Fibroblast of skin of abdomen (primary cell): Measurements from ENCODE around the gene TGM1.

ENCODE experiments used
- DNase-seq: peaks from one replicate; pipeline ENCODE4 v3.0.0-alpha.2; 2013

The TGM1 gene

DNA sequence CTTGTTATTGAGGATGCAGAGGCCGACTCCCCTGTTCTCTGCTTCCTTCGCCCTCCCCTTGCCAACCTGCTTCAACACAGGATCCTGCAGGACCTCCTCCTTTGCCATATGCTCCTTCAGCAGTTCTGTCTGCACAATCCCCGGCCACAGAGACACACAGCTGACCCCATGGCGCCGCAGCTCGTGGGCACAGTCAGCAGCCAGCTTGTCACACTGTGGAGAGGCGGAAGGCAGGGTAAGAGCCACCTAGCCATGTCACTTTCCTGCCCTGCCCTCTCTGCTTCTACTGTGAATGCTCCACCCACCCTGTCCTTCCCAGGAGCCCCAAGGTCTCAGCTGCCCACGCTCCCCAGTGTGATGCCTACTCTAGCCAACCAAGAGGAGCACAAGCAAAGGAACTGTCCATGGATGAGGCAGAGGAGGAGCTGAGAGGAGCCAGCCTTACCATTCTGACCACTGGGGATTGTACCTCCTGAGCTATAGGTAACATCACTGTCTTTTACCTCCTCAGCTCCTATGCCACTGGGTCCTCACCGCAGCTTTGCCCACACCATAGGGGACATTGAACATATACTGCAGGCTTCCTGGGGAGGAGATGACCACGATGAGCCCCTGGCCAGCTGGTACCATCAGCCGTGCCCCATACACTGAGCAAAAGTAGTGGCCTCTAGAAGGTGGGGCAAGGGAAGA, 29.3 kb upstream of the TGM1 start:
- DNase-seq: no peak

DNA sequence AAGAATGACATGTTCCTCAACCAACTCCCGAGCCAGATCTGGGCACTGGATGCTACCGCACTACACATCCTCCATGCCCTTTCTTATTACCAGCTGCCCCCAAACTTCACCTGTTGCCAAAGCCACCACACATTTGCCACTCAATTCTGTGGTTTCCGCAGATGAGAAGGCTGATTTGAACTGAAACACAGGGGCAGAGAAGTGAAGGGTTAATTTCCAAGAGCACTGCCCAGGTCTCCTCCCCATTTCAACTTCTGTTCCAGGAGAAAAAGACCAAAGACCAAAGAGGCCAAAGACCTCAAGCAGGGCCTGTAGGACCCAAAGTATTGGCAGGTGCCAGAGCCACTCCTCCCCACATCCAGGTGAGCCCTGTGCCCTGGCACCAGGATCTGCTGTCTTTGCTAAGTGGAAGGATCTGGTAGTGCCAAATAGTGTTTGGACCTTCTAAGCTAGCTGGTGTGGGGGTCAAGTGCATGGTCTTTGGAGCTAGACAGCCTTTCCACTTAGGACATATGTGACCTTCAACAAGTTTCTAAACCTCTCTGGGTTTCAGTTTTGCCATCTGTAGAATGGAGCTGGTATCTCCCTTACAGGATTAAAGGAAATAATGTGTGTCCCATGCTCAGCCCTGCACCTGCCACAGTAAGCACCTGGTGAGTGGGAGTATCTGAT, 28.6 kb upstream of the TGM1 start:
- no peak for DNase-seq

DNA sequence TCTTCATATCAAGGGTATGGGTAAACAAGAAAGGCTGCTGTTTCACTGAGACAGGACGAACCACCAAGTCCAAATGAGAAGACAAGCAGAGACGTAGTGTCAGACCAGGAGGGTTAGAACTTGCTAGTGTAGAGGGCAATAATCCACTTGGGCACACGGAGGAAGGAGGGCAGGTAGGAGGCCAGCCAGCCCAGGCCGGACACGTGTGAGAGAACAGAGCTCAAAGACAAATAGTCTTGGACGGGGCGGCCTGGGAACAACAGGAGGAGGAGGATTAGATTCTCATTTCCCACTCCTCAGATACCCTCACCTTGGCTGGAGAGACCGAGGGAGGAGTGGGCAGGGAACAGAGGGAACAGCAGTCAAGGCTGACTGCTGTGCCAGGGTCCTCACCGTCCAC, 27.8 kb upstream of the TGM1 start:
- no peak for DNase-seq

DNA sequence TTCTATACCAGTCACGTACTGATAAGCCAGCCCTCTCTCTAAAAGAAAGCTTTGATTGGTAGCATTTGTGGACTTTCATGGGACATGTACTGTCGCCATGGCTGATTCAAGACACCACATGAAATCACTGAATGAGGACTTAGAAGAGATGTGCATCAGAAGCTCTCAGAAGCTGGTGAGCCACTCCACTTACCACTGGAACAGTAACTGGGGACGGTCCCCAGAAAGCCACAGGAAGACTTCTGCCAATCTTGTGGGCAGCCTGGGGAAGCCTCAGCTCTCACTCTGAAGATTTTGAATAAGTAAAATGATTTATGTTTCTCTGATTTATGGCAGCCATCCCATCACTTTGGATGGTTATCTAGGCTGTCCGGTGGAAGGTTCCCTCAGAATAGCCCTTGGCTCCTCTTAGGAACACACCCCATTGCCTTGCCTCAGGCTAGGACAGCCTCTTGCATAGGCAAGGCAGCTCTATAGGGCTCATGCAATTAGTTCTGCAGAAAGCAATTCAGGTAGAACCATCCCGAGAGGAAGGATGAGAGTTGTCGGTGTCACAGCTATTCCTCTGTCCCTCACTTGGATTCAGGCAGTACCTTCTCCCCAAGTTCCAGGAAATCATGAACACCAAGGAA, 26.8 kb upstream of the TGM1 start:
- no peak for DNase-seq

DNA sequence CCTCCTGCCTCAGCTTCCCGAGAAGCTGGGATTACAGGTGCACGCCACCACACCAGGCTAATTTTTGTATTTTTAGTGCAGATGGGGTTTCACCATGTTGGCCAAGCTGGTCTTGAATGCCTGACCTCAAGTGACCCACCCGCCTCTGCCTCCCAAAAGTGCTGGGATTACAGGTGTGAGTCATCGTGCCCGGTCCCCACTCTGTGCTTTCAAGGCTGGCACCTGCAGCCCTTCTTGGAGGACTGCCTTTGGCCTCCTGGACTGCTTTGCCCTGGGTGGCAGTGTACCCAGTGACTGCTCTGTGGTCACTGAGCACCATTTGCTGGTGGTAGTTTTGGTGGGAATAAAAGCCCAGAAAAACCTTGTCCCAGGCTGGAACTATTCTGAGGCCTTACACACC, 24.0 kb upstream of the TGM1 start:
- no peak for DNase-seq

DNA sequence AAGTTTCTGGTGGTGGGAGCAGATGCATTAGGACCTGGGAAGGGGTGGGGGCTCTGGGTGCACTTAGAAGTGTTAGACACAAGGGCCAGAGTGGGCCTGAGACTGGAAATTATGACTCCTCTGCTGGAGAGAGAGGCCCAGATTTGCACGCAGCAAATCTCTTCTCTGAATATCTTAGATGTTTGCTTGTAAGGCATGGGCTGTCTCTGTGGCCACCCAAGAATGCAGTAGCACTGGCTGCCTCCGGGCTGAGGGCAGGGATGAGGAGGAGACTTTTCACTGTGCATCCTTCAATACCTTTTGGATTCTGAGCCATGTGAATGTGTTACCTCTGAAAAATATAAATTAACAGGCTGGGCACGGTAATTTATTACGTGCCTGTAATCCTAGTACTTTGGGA, 22.4 kb upstream of the TGM1 start:
- DNase-seq: no peak

DNA sequence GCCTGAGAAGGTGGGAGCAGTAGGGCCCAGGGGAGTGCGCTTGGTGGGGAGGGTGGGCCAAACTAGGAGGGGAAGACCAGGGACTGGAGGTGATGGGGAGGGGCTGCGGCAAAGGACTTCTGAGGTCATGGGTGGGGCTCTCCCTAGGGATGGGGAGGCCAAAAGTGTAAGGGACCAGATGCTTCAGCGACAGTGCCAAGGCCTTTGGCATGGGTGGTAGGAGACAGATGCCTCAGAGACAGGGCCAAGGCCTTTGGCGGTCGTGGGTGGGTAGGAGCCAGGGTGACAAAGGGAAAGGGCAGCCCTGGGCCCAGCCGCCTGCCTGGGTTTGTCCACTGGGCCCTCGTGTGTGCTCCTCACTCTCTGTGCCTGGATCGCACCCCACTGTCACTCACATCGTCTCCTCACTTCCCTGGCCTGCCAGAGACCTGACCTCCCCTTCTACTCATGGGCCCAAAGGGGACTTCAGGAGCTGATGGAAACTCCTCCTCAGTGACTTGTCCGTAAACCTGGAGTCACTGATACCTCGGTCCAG, 21.6 kb upstream of the TGM1 start:
- DNase-seq: no peak

DNA sequence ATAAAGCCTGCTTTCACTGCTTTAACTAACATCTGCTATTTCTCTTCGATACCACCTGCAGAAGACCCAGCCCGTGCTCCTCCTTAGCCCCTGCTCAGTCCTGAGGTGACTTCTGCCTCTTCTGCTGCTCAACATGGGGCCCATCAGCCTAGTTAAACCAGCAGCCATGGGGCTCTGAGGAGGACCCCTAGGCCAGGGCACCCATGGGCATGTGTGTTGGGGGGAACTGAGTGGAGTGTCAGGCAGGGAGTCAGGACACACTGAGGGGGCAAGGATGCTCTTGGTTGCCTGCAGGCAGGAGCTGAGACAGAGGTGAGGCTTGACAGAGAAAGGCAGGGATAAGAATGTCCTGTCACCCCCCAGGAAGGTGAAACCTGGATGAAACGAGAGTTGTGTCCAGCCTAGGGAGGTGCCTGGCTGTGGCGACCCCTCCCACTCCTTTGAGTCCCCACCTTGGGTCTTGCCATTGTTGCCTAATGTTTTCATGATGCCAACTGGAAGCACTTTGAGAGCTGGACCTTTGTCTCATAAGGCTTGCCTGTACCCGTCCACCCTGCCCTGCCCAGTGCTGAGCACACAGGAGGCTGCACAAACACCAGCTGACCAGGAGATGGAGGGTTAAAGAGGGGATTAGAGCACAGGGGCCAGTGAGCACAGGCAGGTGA, 21.0 kb upstream of the TGM1 start:
- no peak for DNase-seq

DNA sequence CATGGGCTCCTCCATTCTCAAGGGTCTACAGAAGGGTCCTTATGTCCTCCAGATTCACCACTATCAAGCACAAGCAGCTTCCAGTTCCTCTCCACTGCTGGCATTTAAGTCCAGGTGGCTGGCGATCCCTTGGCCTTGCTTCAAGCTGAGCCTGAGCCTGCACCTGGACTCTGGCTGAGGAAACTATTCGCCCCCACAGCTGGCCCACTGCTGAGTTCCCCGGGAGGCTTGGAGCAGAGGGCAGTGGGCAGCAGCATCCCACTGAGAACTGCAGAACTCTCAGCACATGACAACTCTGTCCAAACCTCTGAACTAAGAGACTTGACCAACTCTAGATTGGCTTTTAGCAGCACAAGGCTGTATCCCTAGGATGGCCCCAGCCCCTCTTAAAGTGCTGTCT, 19.8 kb upstream of the TGM1 start:
- no peak for DNase-seq

DNA sequence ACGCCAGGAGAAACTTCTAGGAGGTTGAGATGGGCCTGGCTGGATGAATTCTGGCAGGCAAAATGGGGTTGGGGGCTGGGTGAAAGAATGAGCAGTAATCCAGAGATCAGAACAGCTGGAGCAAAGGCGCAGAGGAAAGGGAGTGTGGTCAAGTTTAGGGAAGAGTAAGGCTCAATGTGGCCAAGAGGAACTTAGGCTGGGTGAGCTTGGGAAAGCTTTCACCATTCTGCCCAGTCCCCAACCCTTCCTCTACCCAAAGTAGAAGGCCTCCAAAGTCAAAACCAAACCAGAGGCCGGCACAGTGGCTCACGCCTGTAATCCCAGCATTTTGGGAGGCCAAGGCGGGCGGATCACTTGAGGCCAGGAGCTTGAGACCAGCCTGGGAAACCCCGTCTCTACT, 18.7 kb upstream of the TGM1 start:
- DNase-seq: no peak

DNA sequence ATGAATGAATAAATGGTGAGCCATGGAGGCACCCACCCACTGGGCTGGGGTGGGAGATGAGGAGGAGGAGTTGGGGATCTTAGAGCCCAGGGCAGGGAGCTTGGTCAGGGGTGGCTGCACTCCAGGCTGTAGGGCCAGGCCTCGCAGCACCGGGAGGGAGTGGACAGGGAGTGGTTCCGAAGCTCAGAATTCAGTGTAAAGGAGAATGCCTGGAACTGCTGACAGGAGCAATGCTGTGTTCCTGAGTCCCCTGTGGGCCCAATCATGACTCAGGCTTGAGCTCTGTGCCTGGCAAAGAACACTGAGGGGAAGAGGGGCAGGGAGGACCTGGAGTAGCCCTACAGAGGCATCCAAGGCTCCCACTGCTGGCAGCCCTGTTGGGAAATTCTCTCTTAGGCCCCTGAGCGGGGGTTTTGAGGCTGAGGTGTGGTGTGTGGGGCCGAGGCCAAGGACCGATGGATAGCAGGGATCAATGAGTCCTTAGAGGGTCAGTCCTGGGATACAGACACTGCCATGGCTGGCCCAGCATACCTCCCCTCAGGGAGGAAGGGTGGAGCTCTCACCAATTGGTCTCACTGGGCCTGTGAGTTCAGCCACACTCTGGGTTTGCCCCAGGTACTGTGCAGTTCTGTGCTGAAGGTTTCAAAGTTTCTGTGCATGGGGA, 18.0 kb upstream of the TGM1 start:
- DNase-seq: no peak

DNA sequence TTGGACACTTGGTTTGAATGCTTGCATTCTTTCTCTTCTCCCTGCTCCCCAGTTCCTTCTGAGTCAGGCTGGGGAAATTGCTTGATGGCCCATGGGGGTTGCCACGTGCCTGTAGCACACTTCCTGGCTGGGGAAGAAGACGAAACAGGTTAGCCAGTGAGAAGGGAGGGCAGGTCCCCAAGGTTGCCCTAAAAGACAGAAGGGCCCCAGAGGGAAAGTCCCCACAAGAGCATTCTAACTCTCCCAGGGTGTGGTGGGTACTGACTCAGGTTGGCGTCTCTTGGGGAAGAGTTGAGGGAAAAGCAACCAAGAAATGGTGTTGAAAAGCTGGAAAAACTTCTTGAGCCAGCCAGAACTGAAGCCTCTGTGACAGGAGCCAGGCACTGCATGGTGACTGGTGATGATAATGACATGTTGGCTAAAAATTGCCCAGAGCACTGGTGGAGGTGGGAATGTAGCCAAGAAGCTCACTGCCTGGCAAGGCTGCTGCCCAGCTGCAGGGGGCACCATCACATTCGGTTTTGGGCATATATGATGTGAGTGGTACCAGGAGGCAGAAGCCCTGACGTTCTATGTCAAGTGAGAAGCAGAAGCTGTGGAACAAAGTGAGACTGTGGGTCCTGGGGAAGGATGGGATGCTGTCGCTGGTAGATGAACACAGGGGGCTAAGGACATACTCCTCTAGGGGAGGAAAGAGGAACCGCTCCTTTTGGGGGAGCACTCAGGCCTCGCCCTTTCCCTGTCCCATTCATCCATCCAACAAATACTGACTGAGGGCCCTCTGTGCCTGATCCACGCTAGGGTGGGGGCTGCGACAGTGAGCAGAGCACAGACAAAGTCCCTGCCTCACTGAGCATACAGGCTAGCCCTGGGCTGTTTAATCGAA, 16.6 kb upstream of the TGM1 start:
- no peak for DNase-seq

DNA sequence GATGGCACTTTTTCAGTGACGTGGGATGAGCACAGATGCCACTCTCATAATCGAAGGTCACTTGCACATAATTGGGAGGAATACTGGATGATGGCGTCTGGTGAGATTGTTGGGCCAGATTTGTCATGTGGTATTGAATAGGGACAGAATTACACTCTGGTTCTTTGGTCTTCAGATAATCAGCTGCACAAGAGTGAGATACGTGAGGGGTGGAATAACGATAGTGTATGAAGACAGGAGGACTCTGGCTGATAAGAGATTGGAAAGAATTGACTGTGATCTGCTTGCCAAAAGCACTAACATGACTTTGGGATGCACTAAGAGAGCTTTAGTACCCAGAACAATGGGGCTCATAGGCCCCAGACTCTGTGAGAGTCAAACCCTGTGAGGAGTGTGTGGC, 15.4 kb upstream of the TGM1 start:
- no peak for DNase-seq

DNA sequence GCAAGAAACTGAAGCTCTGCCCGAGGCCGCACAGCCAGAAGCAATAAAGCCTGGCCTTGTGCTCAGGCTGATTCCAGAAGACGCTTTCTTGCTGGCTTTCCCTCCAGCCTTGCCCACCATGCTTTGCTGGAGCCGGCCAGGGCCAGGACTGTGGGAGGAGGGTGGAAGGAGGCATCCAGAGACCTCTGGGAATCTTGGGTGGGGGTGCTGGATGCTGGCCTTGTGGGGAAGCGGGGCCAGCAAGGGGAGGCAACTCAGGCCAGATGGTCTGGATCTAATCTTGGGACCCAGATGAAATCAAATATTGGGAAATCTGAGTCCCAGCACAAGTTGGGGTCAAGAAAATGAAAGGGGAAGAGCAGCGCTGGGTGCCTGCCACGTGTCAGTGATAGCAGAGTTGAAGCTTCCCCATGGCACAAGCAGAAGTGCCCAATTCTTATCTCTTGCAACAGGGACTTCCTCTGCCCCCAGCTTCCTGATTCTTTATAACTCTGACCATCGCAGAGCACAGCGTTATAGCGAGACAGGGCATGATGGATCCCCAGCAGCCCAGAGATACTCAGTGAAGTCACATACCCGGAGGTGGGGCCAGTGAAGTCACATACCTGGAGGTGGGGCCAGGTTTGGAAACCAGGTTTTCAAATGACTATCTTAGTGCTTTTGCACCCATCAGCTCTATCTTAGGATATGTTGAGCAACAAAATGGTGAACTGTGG, 14.8 kb upstream of the TGM1 start:
- no peak for DNase-seq

DNA sequence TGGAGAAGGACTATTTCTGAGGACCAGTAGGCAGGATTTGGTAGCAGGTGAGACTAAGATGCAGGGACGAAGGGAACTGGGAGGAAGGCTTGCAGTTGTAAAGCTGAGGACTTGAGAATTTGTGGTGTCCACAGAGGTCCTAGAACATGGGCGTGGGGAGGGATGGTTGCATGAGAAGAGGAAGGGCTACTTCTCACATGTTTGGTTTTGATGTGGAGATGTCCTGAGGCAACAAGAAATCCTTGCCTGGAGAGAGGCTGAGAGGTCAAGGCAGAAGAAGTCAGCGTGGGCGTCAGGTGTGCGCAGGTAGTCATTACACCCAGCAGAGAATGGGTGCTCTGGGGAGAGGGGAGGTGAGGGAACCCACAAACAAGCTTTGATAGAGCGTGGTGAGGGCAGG, 14.1 kb upstream of the TGM1 start:
- DNase-seq: no peak

DNA sequence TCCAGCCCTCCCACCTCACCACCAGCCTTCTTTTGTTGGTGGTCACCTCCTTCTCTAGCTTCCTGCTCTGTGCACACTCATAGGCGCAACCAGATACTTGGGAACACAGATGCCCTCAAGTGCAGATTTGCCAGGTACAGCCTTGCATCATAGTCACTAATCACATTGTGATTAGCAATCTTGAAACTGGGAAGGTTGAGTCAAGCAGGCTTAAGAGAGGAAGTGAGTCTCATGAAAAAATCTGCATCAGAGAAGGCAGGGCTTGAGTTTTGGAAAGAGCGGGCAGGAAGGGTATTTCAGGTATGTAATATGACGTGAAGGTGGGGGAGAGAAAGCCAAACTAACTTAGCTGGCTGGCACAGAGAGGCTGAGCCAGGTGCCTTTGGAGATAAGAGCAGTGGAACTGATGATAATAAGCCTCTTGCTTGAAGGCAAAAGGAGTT, 11.1 kb upstream of the TGM1 start:
- no peak for DNase-seq

DNA sequence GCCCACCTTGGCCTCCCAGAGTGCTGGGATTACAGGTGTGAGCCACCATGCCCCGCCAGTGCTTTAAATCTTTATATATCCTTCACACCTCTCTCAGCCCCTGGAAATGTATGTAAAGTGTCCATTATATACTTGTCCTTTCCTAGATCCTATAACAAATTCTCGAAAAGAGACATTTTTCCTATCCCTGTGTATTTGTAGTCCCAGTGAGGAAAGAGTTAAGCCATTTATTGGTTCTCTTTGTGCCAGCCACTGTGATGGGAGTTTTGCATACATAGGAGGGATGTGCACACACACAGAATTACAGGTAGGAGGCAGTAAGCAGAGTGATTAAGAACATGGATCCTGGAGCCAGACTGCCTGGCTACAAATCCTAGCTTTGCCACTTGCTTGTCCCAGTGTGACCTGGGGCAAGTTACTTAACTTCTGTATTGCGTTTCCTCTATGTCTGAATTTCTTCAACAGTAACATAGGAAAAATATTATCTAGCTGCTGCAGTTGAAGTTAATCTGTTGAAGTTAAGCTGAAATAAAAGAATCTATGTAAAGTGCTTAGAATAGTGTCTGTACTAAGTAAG, 10.5 kb upstream of the TGM1 start:
- DNase-seq: no peak

DNA sequence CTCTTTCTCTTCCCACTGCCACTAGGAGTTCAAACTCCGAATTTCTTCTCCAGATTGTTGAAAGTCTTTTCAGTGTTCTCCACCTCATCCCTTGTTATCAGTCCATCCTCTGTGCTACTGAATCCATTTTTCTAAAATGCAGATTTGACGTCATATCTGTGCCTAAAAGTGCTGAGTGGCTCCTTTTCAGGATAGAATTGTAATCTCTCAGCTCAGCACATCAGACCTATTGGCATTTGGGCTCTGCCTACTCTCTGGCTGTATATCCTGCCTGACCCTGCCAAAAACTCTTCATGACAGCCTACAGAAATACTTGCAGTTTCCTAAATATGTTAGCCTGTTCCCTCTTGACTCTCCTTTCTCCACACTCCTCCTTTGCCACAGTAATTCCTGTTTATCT, 9.5 kb upstream of the TGM1 start:
- no peak for DNase-seq

DNA sequence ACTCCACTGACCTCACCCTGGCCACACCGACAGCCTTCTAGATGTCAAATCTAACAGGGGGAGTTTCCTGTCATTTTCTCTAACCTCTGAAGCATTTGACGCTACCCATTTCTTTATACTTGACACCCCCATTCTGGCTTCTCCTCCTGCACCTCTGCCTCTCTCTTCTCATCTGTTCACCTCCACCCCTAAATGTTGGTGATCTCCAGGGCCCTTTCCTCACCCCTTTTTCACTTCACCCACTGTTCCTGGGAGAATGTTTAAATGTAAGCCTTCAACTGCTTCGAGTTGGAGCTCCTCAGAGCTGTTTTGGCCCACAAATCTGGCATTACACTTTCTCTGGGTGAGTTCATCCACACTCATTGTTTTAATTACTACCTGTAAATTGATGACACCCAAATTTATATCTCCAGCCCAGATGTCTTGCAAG, 8.9 kb upstream of the TGM1 start:
- DNase-seq: no peak

DNA sequence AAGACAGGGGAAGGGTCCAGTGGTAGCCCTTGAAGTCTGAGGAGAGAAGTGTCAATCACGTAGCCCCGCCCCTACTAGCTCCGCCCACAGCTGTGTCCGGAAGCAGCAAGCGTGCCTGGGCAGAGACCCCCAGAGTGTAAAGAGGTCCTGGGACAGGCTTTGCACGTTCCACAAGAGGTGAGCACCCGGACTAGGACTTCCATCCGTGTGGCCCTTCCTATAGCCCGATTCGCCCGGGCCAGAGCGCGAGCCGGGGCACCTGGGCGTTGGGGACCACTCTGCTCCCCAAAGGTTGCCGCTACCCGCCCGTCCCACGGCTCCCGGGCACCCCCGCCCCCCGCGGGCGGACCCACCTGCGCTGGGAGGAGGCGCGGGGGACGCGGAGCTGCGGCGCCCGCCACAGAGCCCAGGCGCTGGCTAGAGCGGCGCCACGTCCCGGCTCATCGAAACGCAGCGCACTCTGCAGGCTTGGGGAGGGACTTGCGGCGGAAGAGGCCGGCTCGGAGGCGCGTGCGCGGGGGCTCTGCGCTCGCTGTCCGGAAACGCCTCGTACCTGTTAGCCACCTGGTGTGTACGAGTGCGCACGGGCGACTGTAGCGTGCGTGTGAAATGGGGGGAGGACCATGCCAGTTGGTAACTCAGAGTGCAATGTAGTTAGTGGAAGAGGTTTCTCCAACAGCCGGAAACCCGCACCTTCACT, 8.3 kb upstream of the TGM1 start, which contains the start of gene RABGGTA:
TSS of gene RABGGTA (minus strand) at position 464 of the 700 bp plus-strand sequence. CDS start 482 bp downstream, outside the sequence.
- peak; percentile 86 for DNase-seq
